Measurements from ENCODE around the gene WDR83. TPM values are rescaled to one million over a fixed set of nuclear protein-coding genes. Genes with fewer than 3 reads are reported as not detected.

The WDR83 gene
- total and polyA plus RNA-seq, 4 donors: 3.9 to 5.1 (median 4.2) TPM

DNA sequence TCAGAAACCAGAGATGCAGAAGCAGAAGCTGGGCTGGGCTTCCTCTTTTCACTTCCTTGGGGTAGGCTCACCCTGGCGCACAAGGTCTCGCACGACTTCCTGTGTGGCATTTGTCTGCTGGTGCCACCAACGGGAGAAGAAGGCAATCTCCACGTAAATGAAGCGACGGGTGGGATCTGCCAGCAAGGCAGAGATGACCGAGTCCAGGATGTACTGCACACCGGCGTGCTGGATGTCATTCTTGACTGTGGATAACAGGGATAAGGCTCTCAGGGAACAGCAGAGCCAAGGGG lies 1.4 kb upstream of the WDR83 start:
- no peak overlapping the region for H3K27ac ChIP-seq (ENCODE audit: low read depth in 1 of 2, low read length in 2 of 2)
- TF ChIP-seq GABPA (IDR thresholded peaks at IDR 0.05 in 1 of 2, conservative IDR thresholded peaks at IDR 0.05 in 1 of 2): peak in 1 of 2 donors; percentile 39
- TF ChIP-seq, protein P1, sequence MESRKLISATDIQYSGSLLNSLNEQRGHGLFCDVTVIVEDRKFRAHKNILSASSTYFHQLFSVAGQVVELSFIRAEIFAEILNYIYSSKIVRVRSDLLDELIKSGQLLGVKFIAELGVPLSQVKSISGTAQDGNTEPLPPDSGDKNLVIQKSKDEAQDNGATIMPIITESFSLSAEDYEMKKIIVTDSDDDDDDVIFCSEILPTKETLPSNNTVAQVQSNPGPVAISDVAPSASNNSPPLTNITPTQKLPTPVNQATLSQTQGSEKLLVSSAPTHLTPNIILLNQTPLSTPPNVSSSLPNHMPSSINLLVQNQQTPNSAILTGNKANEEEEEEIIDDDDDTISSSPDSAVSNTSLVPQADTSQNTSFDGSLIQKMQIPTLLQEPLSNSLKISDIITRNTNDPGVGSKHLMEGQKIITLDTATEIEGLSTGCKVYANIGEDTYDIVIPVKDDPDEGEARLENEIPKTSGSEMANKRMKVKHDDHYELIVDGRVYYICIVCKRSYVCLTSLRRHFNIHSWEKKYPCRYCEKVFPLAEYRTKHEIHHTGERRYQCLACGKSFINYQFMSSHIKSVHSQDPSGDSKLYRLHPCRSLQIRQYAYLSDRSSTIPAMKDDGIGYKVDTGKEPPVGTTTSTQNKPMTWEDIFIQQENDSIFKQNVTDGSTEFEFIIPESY (IDR thresholded peaks at IDR 0.05): no peak
- H3K4me1 ChIP-seq (ENCODE audit: control insufficient read depth in 4 of 4, insufficient read depth in 4 of 4, low read length in 3 of 4): peaks cover 13 to 40% (median 34%) of the 10 kb centered on the region in 4 donors
- no peak overlapping the region for H3K9ac ChIP-seq (ENCODE audit: low read depth in 1 of 2, low read length in 2 of 2)
- peaks cover 0 to 21% (median 11%) of the 10 kb centered on the region in 4 donors for H3K36me3 ChIP-seq (ENCODE audit: control insufficient read depth in 4 of 4, insufficient read depth in 3 of 4, low read depth in 1 of 4, low read length in 3 of 4)
- H3K27me3 ChIP-seq (ENCODE audit: control insufficient read depth in 4 of 4, insufficient read depth in 4 of 4, low read length in 3 of 4): no peaks in the 10 kb centered on the region
- WGBS: 85% methylated on average over 10 of the region's 10 CpGs
- H3K9me3 ChIP-seq (ENCODE audit: control insufficient read depth in 4 of 4, low read length in 3 of 4): no peaks in the 10 kb centered on the region
- no peak overlapping the region for H3K4me3 ChIP-seq (ENCODE audit: low read depth in 1 of 3, low read length in 3 of 3)
- DNase-seq (ENCODE audit: low spot score): no peak

DNA sequence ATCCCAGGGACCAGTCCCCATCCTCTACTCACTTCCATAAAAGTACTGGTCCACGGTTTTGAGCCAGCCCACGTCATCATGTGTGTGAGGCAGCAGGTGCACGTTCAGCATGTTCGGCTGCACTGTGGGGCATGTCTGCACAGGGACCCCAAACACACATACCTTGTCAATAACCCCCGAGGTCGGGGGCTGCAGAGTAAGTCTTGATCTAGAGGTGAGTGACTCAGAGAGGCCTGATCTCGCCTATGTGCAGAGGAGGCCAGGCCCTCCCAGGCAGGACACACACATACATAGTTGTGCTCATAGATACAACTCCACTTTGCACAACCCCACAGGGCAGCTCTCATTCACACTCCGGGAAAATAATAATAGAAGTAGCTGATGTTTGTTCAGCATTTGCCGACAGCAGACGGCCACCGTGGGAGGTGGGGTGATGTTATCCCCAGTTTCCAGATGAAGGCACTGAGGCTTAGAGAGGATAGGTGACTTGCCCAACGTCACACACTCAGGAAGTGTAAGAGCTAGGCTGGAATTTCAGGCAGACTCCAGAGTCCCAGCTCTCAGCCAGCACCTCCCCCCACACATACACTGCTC lies 839 bp upstream of the WDR83 start:
- peak overlapping the region; percentile 20 to 51 for H3K9ac ChIP-seq (ENCODE audit: low read depth in 1 of 2, low read length in 2 of 2)
- WGBS: 56% methylated on average over 12 of the region's 12 CpGs
- no peaks in the 10 kb centered on the region for H3K9me3 ChIP-seq (ENCODE audit: control insufficient read depth in 4 of 4, low read length in 3 of 4)
- peaks cover 18 to 46% (median 39%) of the 10 kb centered on the region in 4 donors for H3K4me1 ChIP-seq (ENCODE audit: control insufficient read depth in 4 of 4, insufficient read depth in 4 of 4, low read length in 3 of 4)
- peak overlapping the region; percentile 63 to 77 (median 65) for H3K4me3 ChIP-seq (ENCODE audit: low read depth in 1 of 3, low read length in 3 of 3)
- no peak for DNase-seq (ENCODE audit: low spot score)
- peaks cover 0 to 19% (median 11%) of the 10 kb centered on the region in 4 donors for H3K36me3 ChIP-seq (ENCODE audit: control insufficient read depth in 4 of 4, insufficient read depth in 3 of 4, low read depth in 1 of 4, low read length in 3 of 4)
- H3K27me3 ChIP-seq (ENCODE audit: control insufficient read depth in 4 of 4, insufficient read depth in 4 of 4, low read length in 3 of 4): no peaks in the 10 kb centered on the region
- H3K27ac ChIP-seq (ENCODE audit: low read depth in 1 of 2, low read length in 2 of 2): peak overlapping the region in 1 of 2 donors; percentile 29
- TF ChIP-seq HNF4G (IDR thresholded peaks at IDR 0.05): no peak
- TF ChIP-seq EGR1 (IDR thresholded peaks at IDR 0.05; ENCODE audit: low read depth in 2 of 2): no peak

DNA sequence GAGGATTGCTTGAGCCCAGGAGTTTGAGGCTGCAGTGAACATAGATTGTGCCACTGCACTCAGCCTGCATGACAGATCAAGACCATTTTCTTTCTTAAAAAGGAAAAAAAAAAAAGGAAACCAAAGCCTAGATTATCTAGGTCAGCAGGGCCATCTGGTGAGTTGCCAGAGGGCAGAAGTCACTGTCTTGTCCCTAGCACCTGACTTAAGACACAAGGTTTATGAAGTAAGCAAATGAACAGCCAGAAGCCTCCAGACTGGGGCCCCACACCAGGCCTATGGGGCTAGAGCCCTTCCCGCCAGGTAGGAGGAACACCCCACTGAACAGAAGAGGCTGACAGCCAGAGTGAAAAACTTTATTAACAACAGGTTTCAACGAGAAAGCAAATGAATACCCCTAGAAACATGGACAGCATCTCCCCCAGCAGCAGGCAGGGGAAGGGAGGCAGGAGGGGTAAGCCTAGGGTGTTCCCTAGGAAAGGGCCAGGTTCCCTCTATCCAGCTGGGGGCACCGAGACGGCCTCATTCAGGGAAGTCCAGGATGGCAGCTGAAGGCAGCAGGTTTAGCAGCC lies 1.2 kb downstream of the WDR83 start:
- H3K4me3 ChIP-seq (ENCODE audit: low read depth in 1 of 3, low read length in 3 of 3): peak overlapping the region in 1 of 3 donors; percentile 74
- no peak for DNase-seq (ENCODE audit: low spot score)

DNA sequence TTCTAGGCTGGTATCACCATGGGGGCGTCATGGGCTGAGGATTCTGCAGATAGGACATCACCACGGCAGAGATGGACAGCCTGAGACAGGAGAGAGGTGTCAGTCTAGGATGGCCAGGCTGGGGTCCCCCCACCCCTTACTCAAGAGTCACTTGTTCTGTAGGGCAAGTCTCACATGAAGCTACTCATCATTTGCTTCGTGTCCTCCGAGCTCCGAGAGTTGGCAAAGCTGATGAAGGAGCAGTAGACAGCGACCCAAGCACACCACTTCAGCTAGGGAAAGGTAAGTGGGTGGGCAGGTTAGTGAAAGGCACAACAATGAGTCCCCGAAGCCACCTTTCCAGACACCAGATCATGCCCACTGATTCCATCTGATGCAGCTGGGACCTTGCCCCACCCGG lies 1.7 kb downstream of the WDR83 start:
- no peaks in the 10 kb centered on the region for H3K9me3 ChIP-seq (ENCODE audit: control insufficient read depth in 4 of 4, low read length in 3 of 4)
- H3K9ac ChIP-seq (ENCODE audit: low read depth in 1 of 2, low read length in 2 of 2): peak overlapping the region in 1 of 2 donors; percentile 88
- WGBS: 76% methylated on average over 8 of the region's 8 CpGs
- H3K27me3 ChIP-seq (ENCODE audit: control insufficient read depth in 4 of 4, insufficient read depth in 4 of 4, low read length in 3 of 4): no peaks in the 10 kb centered on the region
- H3K36me3 ChIP-seq (ENCODE audit: control insufficient read depth in 4 of 4, insufficient read depth in 3 of 4, low read depth in 1 of 4, low read length in 3 of 4): peaks cover 0 to 17% (median under 1%) of the 10 kb centered on the region in 4 donors
- H3K4me1 ChIP-seq (ENCODE audit: control insufficient read depth in 4 of 4, insufficient read depth in 4 of 4, low read length in 3 of 4): peaks cover 19 to 46% (median 41%) of the 10 kb centered on the region in 4 donors
- DNase-seq (ENCODE audit: low spot score): no peak
- peak overlapping the region; percentile 95 to 96 for H3K27ac ChIP-seq (ENCODE audit: low read depth in 1 of 2, low read length in 2 of 2)
- peak overlapping the region; percentile 74 to 99 (median 89) for H3K4me3 ChIP-seq (ENCODE audit: low read depth in 1 of 3, low read length in 3 of 3)
- TF ChIP-seq TAF1 (conservative IDR thresholded peaks at IDR 0.05) (no peak), FOXA1 (IDR thresholded peaks at IDR 0.05) (no peak), SP1 (IDR thresholded peaks at IDR 0.05) (no peak), NR2F2 (IDR thresholded peaks at IDR 0.05) (no peak), GABPA (IDR thresholded peaks at IDR 0.05 in 1 of 2, conservative IDR thresholded peaks at IDR 0.05 in 1 of 2) (no peak), FOXA2 (IDR thresholded peaks at IDR 0.05) (no peak), JUND (IDR thresholded peaks at IDR 0.05) (no peak), YY1 (IDR thresholded peaks at IDR 0.05) (no peak), EGR1 (IDR thresholded peaks at IDR 0.05; ENCODE audit: low read depth in 2 of 2) (no peak), HNF4G (IDR thresholded peaks at IDR 0.05) (no peak)
- TF ChIP-seq, protein P2, sequence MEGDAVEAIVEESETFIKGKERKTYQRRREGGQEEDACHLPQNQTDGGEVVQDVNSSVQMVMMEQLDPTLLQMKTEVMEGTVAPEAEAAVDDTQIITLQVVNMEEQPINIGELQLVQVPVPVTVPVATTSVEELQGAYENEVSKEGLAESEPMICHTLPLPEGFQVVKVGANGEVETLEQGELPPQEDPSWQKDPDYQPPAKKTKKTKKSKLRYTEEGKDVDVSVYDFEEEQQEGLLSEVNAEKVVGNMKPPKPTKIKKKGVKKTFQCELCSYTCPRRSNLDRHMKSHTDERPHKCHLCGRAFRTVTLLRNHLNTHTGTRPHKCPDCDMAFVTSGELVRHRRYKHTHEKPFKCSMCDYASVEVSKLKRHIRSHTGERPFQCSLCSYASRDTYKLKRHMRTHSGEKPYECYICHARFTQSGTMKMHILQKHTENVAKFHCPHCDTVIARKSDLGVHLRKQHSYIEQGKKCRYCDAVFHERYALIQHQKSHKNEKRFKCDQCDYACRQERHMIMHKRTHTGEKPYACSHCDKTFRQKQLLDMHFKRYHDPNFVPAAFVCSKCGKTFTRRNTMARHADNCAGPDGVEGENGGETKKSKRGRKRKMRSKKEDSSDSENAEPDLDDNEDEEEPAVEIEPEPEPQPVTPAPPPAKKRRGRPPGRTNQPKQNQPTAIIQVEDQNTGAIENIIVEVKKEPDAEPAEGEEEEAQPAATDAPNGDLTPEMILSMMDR (IDR thresholded peaks at IDR 0.05; ENCODE audit: low read depth, low read length, missing input control): no peak
- TF ChIP-seq, protein P3, sequence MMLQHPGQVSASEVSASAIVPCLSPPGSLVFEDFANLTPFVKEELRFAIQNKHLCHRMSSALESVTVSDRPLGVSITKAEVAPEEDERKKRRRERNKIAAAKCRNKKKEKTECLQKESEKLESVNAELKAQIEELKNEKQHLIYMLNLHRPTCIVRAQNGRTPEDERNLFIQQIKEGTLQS (IDR thresholded peaks at IDR 0.05): no peak
- TF ChIP-seq, protein P1 (IDR thresholded peaks at IDR 0.05): no peak

More for the DNA sequence above, 1.2 kb downstream of the WDR83 start:
- 90% methylated on average over 4 of the region's 4 CpGs for WGBS
- Histone ChIP-seq H3K9me3 (ENCODE audit: control insufficient read depth in 4 of 4, low read length in 3 of 4) (no peaks in the 10 kb centered on the region), H3K4me1 (ENCODE audit: control insufficient read depth in 4 of 4, insufficient read depth in 4 of 4, low read length in 3 of 4) (peaks cover 19 to 46% (median 41%) of the 10 kb centered on the region in 4 donors), H3K36me3 (ENCODE audit: control insufficient read depth in 4 of 4, insufficient read depth in 3 of 4, low read depth in 1 of 4, low read length in 3 of 4) (peaks cover 0 to 16% (median 2%) of the 10 kb centered on the region in 4 donors), H3K9ac (ENCODE audit: low read depth in 1 of 2, low read length in 2 of 2) (no peak overlapping the region), H3K27me3 (ENCODE audit: control insufficient read depth in 4 of 4, insufficient read depth in 4 of 4, low read length in 3 of 4) (no peaks in the 10 kb centered on the region), H3K27ac (ENCODE audit: low read depth in 1 of 2, low read length in 2 of 2) (no peak overlapping the region)
- TF ChIP-seq GABPA (IDR thresholded peaks at IDR 0.05 in 1 of 2, conservative IDR thresholded peaks at IDR 0.05 in 1 of 2) (no peak), JUND (IDR thresholded peaks at IDR 0.05) (no peak)
